ENCODE measurements around the gene KIAA0930.

KIAA0930 gene

GRCh38 chr22:45210991-45211390, 29.7 kb downstream of the KIAA0930 start:
- no peak overlapping the region for H2AFZ ChIP-seq (ENCODE audit: low read length)
- H3K27me3 ChIP-seq (ENCODE audit: insufficient read depth, low read length): no peaks in the 10 kb centered on the region; the same call in 1 of the 2 replicates
- H3K9ac ChIP-seq (ENCODE audit: low read length): no peak overlapping the region
- no peaks in the 10 kb centered on the region for H3K9me2 ChIP-seq (ENCODE audit: low read depth, low read length)
- H3K79me2 ChIP-seq (ENCODE audit: insufficient read depth, low read length): no peaks in the 10 kb centered on the region
- TF ChIP-seq EZH2 (IDR thresholded peaks at IDR 0.05; ENCODE audit: borderline replicate concordance, low read length): no peak
- TF ChIP-seq, protein P1, sequence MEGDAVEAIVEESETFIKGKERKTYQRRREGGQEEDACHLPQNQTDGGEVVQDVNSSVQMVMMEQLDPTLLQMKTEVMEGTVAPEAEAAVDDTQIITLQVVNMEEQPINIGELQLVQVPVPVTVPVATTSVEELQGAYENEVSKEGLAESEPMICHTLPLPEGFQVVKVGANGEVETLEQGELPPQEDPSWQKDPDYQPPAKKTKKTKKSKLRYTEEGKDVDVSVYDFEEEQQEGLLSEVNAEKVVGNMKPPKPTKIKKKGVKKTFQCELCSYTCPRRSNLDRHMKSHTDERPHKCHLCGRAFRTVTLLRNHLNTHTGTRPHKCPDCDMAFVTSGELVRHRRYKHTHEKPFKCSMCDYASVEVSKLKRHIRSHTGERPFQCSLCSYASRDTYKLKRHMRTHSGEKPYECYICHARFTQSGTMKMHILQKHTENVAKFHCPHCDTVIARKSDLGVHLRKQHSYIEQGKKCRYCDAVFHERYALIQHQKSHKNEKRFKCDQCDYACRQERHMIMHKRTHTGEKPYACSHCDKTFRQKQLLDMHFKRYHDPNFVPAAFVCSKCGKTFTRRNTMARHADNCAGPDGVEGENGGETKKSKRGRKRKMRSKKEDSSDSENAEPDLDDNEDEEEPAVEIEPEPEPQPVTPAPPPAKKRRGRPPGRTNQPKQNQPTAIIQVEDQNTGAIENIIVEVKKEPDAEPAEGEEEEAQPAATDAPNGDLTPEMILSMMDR (IDR thresholded peaks at IDR 0.05; ENCODE audit: low read length): no peak
- no peak overlapping the region for H3K4me2 ChIP-seq (ENCODE audit: low read length)
- no peaks in the 10 kb centered on the region for H3K36me3 ChIP-seq (ENCODE audit: insufficient read depth, low read length)
- no peaks in the 10 kb centered on the region for H3K9me3 ChIP-seq (ENCODE audit: low read length)
- H3K27ac ChIP-seq (ENCODE audit: low read depth, low read length, poor library complexity, severe bottlenecking): no peak overlapping the region
- no peaks in the 10 kb centered on the region for H3K4me1 ChIP-seq (ENCODE audit: insufficient read depth, low read length, severe bottlenecking)
- no peaks in the 10 kb centered on the region for H3F3A ChIP-seq (ENCODE audit: insufficient read depth, low read length)
- no peak overlapping the region for H3K4me3 ChIP-seq (ENCODE audit: low read depth, low read length, poor library complexity, severe bottlenecking)
- H4K20me1 ChIP-seq (ENCODE audit: insufficient read depth, low read length): no peaks in the 10 kb centered on the region

- H3K79me2 ChIP-seq (ENCODE audit: insufficient read depth, low read length): no peaks in the 10 kb centered on the region
- no peak overlapping the region for H3K9ac ChIP-seq (ENCODE audit: low read length)
- H4K20me1 ChIP-seq (ENCODE audit: insufficient read depth, low read length): no peaks in the 10 kb centered on the region
Observed at GRCh38 chr22:45210577-45210976, 30.1 kb downstream of the KIAA0930 start.

DNA sequence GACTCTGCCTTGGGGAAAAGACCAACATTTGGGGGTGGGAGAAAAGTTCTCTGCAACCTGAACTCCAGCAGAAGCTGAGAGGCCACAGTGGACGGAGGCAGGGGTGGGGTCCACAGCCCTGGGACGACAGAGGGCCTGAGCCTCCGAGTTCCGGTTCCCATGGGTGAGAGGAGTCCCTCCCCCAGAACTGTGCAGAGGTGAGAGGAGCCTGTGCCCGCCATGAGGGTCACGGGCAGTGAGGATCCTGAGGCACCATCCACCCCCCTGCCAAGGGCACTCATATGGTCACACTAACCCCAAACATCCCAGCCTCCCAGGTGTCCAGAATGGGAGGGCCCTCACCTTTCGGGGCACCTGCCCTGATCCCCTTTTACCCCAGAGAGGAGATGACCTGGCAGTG, 30.5 kb downstream of the KIAA0930 start:
- H3F3A ChIP-seq (ENCODE audit: insufficient read depth, low read length): no peaks in the 10 kb centered on the region
- no peaks in the 10 kb centered on the region for H3K4me1 ChIP-seq (ENCODE audit: insufficient read depth, low read length, severe bottlenecking)
- H3K9me2 ChIP-seq (ENCODE audit: low read depth, low read length): no peaks in the 10 kb centered on the region
- no peak overlapping the region for H3K4me2 ChIP-seq (ENCODE audit: low read length)
- H3K9ac ChIP-seq (ENCODE audit: low read length): no peak overlapping the region
- H3K27me3 ChIP-seq (ENCODE audit: insufficient read depth, low read length): no peaks in the 10 kb centered on the region; the same call in 1 of the 2 replicates
- TF ChIP-seq EZH2 (IDR thresholded peaks at IDR 0.05; ENCODE audit: borderline replicate concordance, low read length): no peak
- TF ChIP-seq, protein P1 (IDR thresholded peaks at IDR 0.05; ENCODE audit: low read length): no peak
- H2AFZ ChIP-seq (ENCODE audit: low read length): no peak overlapping the region
- H4K20me1 ChIP-seq (ENCODE audit: insufficient read depth, low read length): no peaks in the 10 kb centered on the region
- no peak overlapping the region for H3K4me3 ChIP-seq (ENCODE audit: low read depth, low read length, poor library complexity, severe bottlenecking)
- no peaks in the 10 kb centered on the region for H3K9me3 ChIP-seq (ENCODE audit: low read length)
- no peaks in the 10 kb centered on the region for H3K36me3 ChIP-seq (ENCODE audit: insufficient read depth, low read length)
- no peak overlapping the region for H3K27ac ChIP-seq (ENCODE audit: low read depth, low read length, poor library complexity, severe bottlenecking)
- no peaks in the 10 kb centered on the region for H3K79me2 ChIP-seq (ENCODE audit: insufficient read depth, low read length)

More at GRCh38 chr22:45210577-45210976, 30.1 kb downstream of the KIAA0930 start:
- TF ChIP-seq EZH2 (IDR thresholded peaks at IDR 0.05; ENCODE audit: borderline replicate concordance, low read length): no peak
- TF ChIP-seq, protein P1 (IDR thresholded peaks at IDR 0.05; ENCODE audit: low read length): no peak
- Histone ChIP-seq H3K4me1 (ENCODE audit: insufficient read depth, low read length, severe bottlenecking) (no peaks in the 10 kb centered on the region), H3F3A (ENCODE audit: insufficient read depth, low read length) (no peaks in the 10 kb centered on the region), H3K4me2 (ENCODE audit: low read length) (no peak overlapping the region), H3K9me2 (ENCODE audit: low read depth, low read length) (no peaks in the 10 kb centered on the region), H3K9me3 (ENCODE audit: low read length) (no peaks in the 10 kb centered on the region), H3K27ac (ENCODE audit: low read depth, low read length, poor library complexity, severe bottlenecking) (no peak overlapping the region), H3K27me3 (ENCODE audit: insufficient read depth, low read length) (no peaks in the 10 kb centered on the region; the same call in 1 of the 2 replicates), H3K4me3 (ENCODE audit: low read depth, low read length, poor library complexity, severe bottlenecking) (no peak overlapping the region), H2AFZ (ENCODE audit: low read length) (no peak overlapping the region), H3K36me3 (ENCODE audit: insufficient read depth, low read length) (no peaks in the 10 kb centered on the region)
